ENCODE results near the gene FBXL17. TPM values are rescaled to one million over a fixed set of nuclear protein-coding genes. Genes with fewer than 3 reads are reported as not detected.

FBXL17 gene
- total RNA-seq, 1 experiment from 2014 or later = 5.3 TPM

DNA sequence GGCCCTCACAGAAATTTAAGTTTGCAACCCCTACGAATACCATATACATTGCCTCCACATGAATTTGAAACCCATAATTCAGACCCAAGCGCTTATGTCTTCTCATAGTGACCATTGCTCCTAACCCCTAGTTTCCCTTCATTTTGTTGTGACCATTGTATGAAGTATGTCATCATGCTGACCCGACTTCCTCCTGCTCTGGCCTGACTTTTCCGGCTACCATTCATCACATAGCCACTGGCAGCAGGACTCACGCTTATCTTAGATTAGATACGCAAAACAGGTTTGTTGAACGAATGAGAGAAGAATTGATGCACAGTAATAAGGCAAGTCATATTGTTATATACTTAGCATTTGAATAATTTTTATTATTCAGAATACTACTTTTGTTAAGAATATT, 345.4 kb downstream of the FBXL17 start:
- no peaks in the 10 kb centered on the region for H3K79me1 ChIP-seq (ENCODE audit: insufficient read depth, low read depth, low read length, poor library complexity, severe bottlenecking)
- H2BK20ac ChIP-seq (ENCODE audit: low read depth, low read length, poor library complexity, severe bottlenecking) = no peak overlapping the region
- H2BK5ac ChIP-seq (ENCODE audit: insufficient read length, low read length) = no peak overlapping the region
- H3K23ac ChIP-seq (ENCODE audit: insufficient read length, low read depth, low read length) = no peak overlapping the region
- H3K36me3 Mint-ChIP-seq (ENCODE audit: insufficient read depth in 1 of 3, low read depth in 3 of 3) = peaks cover 0 to 4% (median 3%) of the 10 kb centered on the region in 3 experiments; a peak in 3 of 7 replicates
- no peak overlapping the region for H2BK120ac ChIP-seq (ENCODE audit: low read depth, low read length, poor library complexity, severe bottlenecking)
- no peak overlapping the region for H3K27ac ChIP-seq (ENCODE audit: insufficient read length, low read depth, low read length)
- H2AFZ ChIP-seq (ENCODE audit: low read length) = no peak overlapping the region
- H2AK5ac ChIP-seq (ENCODE audit: insufficient read length, low read length) = no peak overlapping the region
- H4K8ac ChIP-seq (replicated peaks; ENCODE audit: insufficient read length, low read depth, low read length) = no peak overlapping the region
- H3K27me3 Mint-ChIP-seq (ENCODE audit: low read depth) = no peaks in the 10 kb centered on the region
- peak overlapping the region in 2 of 3 experiments; percentile 6 to 49; a peak in 1 of 7 replicates for H3K27ac Mint-ChIP-seq
- no peaks in the 10 kb centered on the region for H3K27me3 ChIP-seq (ENCODE audit: insufficient read depth, low read length)
- no peak overlapping the region for H3K4me2 ChIP-seq (ENCODE audit: insufficient read depth, insufficient read length, low read length)
- H3K4ac ChIP-seq (ENCODE audit: low read depth, low read length) = no peak overlapping the region
- H3K4me1 Mint-ChIP-seq = peaks cover 5 to 7% of the 10 kb centered on the region in 2 experiments; a peak in 2 of 4 replicates
- no peak overlapping the region for H2BK12ac ChIP-seq (ENCODE audit: insufficient read length, low read depth, low read length)
- no peak overlapping the region for H3T11ph ChIP-seq (ENCODE audit: low read length)
- H3K14ac ChIP-seq (ENCODE audit: insufficient read depth, low read length) = no peak overlapping the region
- no peaks in the 10 kb centered on the region; a peak in 1 of 5 replicates for H3K9me3 Mint-ChIP-seq
- no peak overlapping the region for H3K9ac ChIP-seq (ENCODE audit: extremely low read depth, insufficient read length, low read length)
- no CpG with 5 or more reads among the region's 7 CpGs for WGBS (ENCODE audit: extremely low coverage, insufficient read length, low lambda C conversion rate)
- no peaks in the 10 kb centered on the region for H3K23me2 ChIP-seq (ENCODE audit: insufficient read length, low read depth, low read length, poor library complexity, severe bottlenecking)
- no peak overlapping the region for H3K18ac ChIP-seq (ENCODE audit: insufficient read length, low read depth, low read length)
- no peaks in the 10 kb centered on the region for H3K4me1 ChIP-seq (ENCODE audit: insufficient read depth, low read length)
- H4K91ac ChIP-seq (ENCODE audit: insufficient read length, low read depth, low read length) = no peak overlapping the region
- H4K5ac ChIP-seq (ENCODE audit: insufficient read length, low read depth, low read length) = no peak overlapping the region
- no peaks in the 10 kb centered on the region for H4K20me1 ChIP-seq (ENCODE audit: control insufficient read depth, insufficient read depth, insufficient read length)
- H3K9me3 ChIP-seq (ENCODE audit: control insufficient read depth, low read depth, low read length) = no peaks in the 10 kb centered on the region
- DNase-seq = no peak
- no peak for TF ChIP-seq CTCF (conservative IDR thresholded peaks at IDR 0.05)
- H3K4me3 Mint-ChIP-seq = no peak overlapping the region
- no peaks in the 10 kb centered on the region for H3K79me2 ChIP-seq (ENCODE audit: insufficient read depth, low read length)
- no peak overlapping the region for H2BK15ac ChIP-seq (ENCODE audit: low read depth, low read length)
- no peak overlapping the region for H3K56ac ChIP-seq (ENCODE audit: insufficient read length, low read depth, low read length)
